Right forelimb (tissue), 1 donor: Measurements from ENCODE around the gene GPRC6A.
"Not testable (repeated sequence)": the region's sequence is repeated elsewhere in the genome, so short reads cannot be mapped to it uniquely, and the experiment has no call there.

ENCODE experiments used
- DNase-seq: peaks from one replicate; pipeline ENCODE4 v3.0.0-alpha.2; 2018

GPRC6A gene

GRCh38 chr6:116828983-116829382, at the start of gene GPRC6A:
GPRC6A (minus strand) TSS chr6:116829083; CDS start chr6:116829013, 70 bp downstream.
- DNase-seq, result no peak

GRCh38 chr6:116877743-116878142, 48.9 kb upstream of the GPRC6A start:
- no peak for DNase-seq

GRCh38 chr6:116876635-116877611, 48.0 kb upstream of the GPRC6A start, which contains the start of gene RFX6:
RFX6 (plus strand) TSS chr6:116877242; CDS start chr6:116877276, 34 bp downstream.
- no peak for DNase-seq

- DNase-seq, result no peak
Observed at GRCh38 chr6:116876107-116876506, 47.2 kb upstream of the GPRC6A start.

GRCh38 chr6:116872771-116873170, 43.9 kb upstream of the GPRC6A start:
- DNase-seq, result no peak

GRCh38 chr6:116866281-116866871, 37.5 kb upstream of the GPRC6A start:
- DNase-seq, result no peak

- DNase-seq, result no peak
Observed at GRCh38 chr6:116859264-116859663, 30.4 kb upstream of the GPRC6A start.

GRCh38 chr6:116858060-116858459, 29.2 kb upstream of the GPRC6A start:
- DNase-seq, result no peak

GRCh38 chr6:116847227-116847626, 18.3 kb upstream of the GPRC6A start:
- no peak for DNase-seq

- DNase-seq, result no peak
Observed at GRCh38 chr6:116842459-116842858, 13.6 kb upstream of the GPRC6A start.

- DNase-seq, result no peak
Observed at GRCh38 chr6:116840091-116840490, 11.2 kb upstream of the GPRC6A start.

- DNase-seq, result no peak
Observed at GRCh38 chr6:116836606-116837342, 7.9 kb upstream of the GPRC6A start.

- not testable (repeated sequence) for DNase-seq
Observed at GRCh38 chr6:116834526-116834925, 5.6 kb upstream of the GPRC6A start.

- no peak for DNase-seq
Observed at GRCh38 chr6:116827561-116828240, 1.2 kb downstream of the GPRC6A start.

- DNase-seq, result not testable (repeated sequence)
Observed at GRCh38 chr6:116816336-116816735, 12.5 kb downstream of the GPRC6A start.

- DNase-seq, result no peak
Observed at GRCh38 chr6:116812051-116812650, 16.7 kb downstream of the GPRC6A start.

GRCh38 chr6:116801971-116802370, 26.9 kb downstream of the GPRC6A start:
- no peak for DNase-seq

- DNase-seq, result no peak
Observed at GRCh38 chr6:116799945-116800344, 28.9 kb downstream of the GPRC6A start.

- no peak for DNase-seq
Observed at GRCh38 chr6:116797585-116797984, 31.3 kb downstream of the GPRC6A start.

- DNase-seq, result no peak
Observed at GRCh38 chr6:116793224-116793623, 35.7 kb downstream of the GPRC6A start.

- no peak for DNase-seq
Observed at GRCh38 chr6:116783852-116784251, 45.0 kb downstream of the GPRC6A start.

- no peak for DNase-seq
Observed at GRCh38 chr6:116779573-116780164, 49.2 kb downstream of the GPRC6A start.
